ENCODE results near the gene PTPRA. TPM values are rescaled to one million over a fixed set of nuclear protein-coding genes. Genes with fewer than 3 reads are reported as not detected.
A peak's percentile ranks its signal among the peaks of the same experiment; 100 is the strongest.

The PTPRA gene
- total and polyA plus RNA-seq, 2 of the 13 experiments (the other 11 are each of a cell fraction or from before 2014, with no cell fraction given), result 47.2 to 127 TPM

GRCh38 chr20:3040086-3040485 lies 166.8 kb downstream of the PTPRA start:
- Histone ChIP-seq H3K4me2 (ENCODE audit: low read depth, low read length) (no peak overlapping the region), H3K27ac (ENCODE audit: extremely low read length, insufficient read depth, low read length) (no peak overlapping the region), H3K4me3 (replicated peaks in 1 of 3; ENCODE audit: insufficient read depth in 1 of 3, low read depth in 2 of 3, low read length in 3 of 3) (no peak overlapping the region), H3K79me2 (ENCODE audit: insufficient read depth, low read length) (no peaks in the 10 kb centered on the region), H3K4me1 (ENCODE audit: insufficient read depth, low read length) (peaks cover 21% of the 10 kb centered on the region), H2AFZ (ENCODE audit: low read length) (no peak overlapping the region), H3K9ac (ENCODE audit: insufficient read depth, low read depth, low read length) (no peak overlapping the region), H3K36me3 (replicated peaks in 1 of 2; ENCODE audit: control insufficient read depth in 1 of 2, insufficient read depth in 2 of 2, low read length in 2 of 2) (peaks cover 38 to 52% of the 10 kb centered on the region in 2 experiments), H3K27me3 (ENCODE audit: control insufficient read depth in 1 of 2, insufficient read depth in 2 of 2, low read length in 2 of 2) (no peaks in the 10 kb centered on the region), H4K20me1 (ENCODE audit: insufficient read depth, low read length) (no peaks in the 10 kb centered on the region), H3K9me3 (ENCODE audit: low read length) (no peaks in the 10 kb centered on the region)
- ChIA-PET CTCF (ENCODE audit: low intra/inter-chr PET ratio, low total read pairs) (no interaction called here), POLR2A (no interaction called here)
- FAIRE-seq (no peak), ATAC-seq (no peak), DNase-seq (ENCODE audit: low spot score) (no peak)
- TF ChIP-seq ZBTB1 (CRISPR knock-in tag; IDR thresholded peaks at IDR 0.05; ENCODE audit: borderline replicate concordance) (no peak), ZNF225 (CRISPR knock-in tag; IDR thresholded peaks at IDR 0.05) (peak; percentile 28; the same call in 1 of the 2 replicates)
- in situ Hi-C loops (cut with HindIII; ENCODE audit: extremely low pct_ligation_motif_present, low pct_unique_long_range_greater_than_20kb) (no loop called here), intact Hi-C loops (cut with micrococcal nuclease; ENCODE audit: unreplicated experiment) (loop anchor here (10.0 kb wide), 1 partner anchor 125 kb away; no protein-coding TSS in a partner anchor)
- WGBS (ENCODE audit: low lambda C conversion rate), result 93% methylated on average over 4 of the region's 8 CpGs
- BruUV-seq (replicated peaks), result no TSS peak

GRCh38 chr20:3041854-3042409 lies 168.7 kb downstream of the PTPRA start:
- Histone ChIP-seq H3K36me3 (replicated peaks in 1 of 2; ENCODE audit: control insufficient read depth in 1 of 2, insufficient read depth in 2 of 2, low read length in 2 of 2) (peaks cover 22 to 34% of the 10 kb centered on the region in 2 experiments), H3K9ac (ENCODE audit: insufficient read depth, low read depth, low read length) (no peak overlapping the region)
- POLR2A ChIA-PET, result no interaction called here
- TF ChIP-seq ZNF207 (IDR thresholded peaks at IDR 0.05; ENCODE audit: borderline replicate concordance) (no peak), ETS1 (CRISPR knock-in tag; IDR thresholded peaks at IDR 0.05) (no peak), ZNF687 (CRISPR knock-in tag; IDR thresholded peaks at IDR 0.05) (peak; percentile 45; the same call in 1 of the 2 replicates), ZNF136 (CRISPR knock-in tag; IDR thresholded peaks at IDR 0.05; ENCODE audit: low read depth) (no peak), RXRA (CRISPR knock-in tag; IDR thresholded peaks at IDR 0.05) (0 out of 2 replicates have a peak, but pooled peaks have one; percentile 38)
- TF ChIP-seq, protein P1, sequence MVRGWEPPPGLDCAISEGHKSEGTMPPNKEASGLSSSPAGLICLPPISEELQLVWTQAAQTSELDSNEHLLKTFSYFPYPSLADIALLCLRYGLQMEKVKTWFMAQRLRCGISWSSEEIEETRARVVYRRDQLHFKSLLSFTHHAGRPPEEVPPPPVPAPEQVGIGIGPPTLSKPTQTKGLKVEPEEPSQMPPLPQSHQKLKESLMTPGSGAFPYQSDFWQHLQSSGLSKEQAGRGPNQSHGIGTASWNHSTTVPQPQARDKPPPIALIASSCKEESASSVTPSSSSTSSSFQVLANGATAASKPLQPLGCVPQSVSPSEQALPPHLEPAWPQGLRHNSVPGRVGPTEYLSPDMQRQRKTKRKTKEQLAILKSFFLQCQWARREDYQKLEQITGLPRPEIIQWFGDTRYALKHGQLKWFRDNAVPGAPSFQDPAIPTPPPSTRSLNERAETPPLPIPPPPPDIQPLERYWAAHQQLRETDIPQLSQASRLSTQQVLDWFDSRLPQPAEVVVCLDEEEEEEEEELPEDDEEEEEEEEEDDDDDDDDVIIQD (CRISPR knock-in tag; IDR thresholded peaks at IDR 0.05; ENCODE audit: low read depth), result no peak

More at GRCh38 chr20:3041854-3042409, 168.7 kb downstream of the PTPRA start:
- Histone ChIP-seq H3K27ac (ENCODE audit: extremely low read length, insufficient read depth, low read length) (no peak overlapping the region), H3K4me1 (ENCODE audit: insufficient read depth, low read length) (peaks cover 25% of the 10 kb centered on the region), H3K27me3 (ENCODE audit: control insufficient read depth in 1 of 2, insufficient read depth in 2 of 2, low read length in 2 of 2) (no peaks in the 10 kb centered on the region; a peak in 1 of 5 replicates), H4K20me1 (ENCODE audit: insufficient read depth, low read length) (no peaks in the 10 kb centered on the region), H3K4me3 (replicated peaks in 1 of 3; ENCODE audit: insufficient read depth in 1 of 3, low read depth in 2 of 3, low read length in 3 of 3) (no peak overlapping the region), H2AFZ (ENCODE audit: low read length) (no peak overlapping the region), H3K79me2 (ENCODE audit: insufficient read depth, low read length) (peaks cover 8% of the 10 kb centered on the region), H3K9me3 (ENCODE audit: low read length) (no peaks in the 10 kb centered on the region), H3K4me2 (ENCODE audit: low read depth, low read length) (0 out of 2 replicates have a peak overlapping the region, but pooled peaks have one; percentile 14)
- intact Hi-C loops (cut with micrococcal nuclease; ENCODE audit: unreplicated experiment), result loop anchor here (10.0 kb wide), 1 partner anchor 127 kb away; no protein-coding TSS in a partner anchor
- no TSS peak for BruUV-seq (replicated peaks)
- ATAC-seq (no peak), DNase-seq (ENCODE audit: low spot score) (no peak), FAIRE-seq (no peak)
- WGBS (ENCODE audit: low lambda C conversion rate), result 66% methylated on average over 10 of the region's 10 CpGs
- in situ Hi-C loops (cut with HindIII; ENCODE audit: extremely low pct_ligation_motif_present, low pct_unique_long_range_greater_than_20kb), result no loop called here
- CTCF ChIA-PET (ENCODE audit: low intra/inter-chr PET ratio, low total read pairs), result no interaction called here
